ENCODE measurements around the gene LRRC17. TPM values are rescaled to one million over a fixed set of nuclear protein-coding genes. Genes with fewer than 3 reads are reported as not detected.

The LRRC17 gene
- total RNA-seq, 4 donors from 2014 or later, result 1.5 to 7.6 (median 3.1) TPM

GRCh38 chr7:102914585-102914984 lies 1.8 kb downstream of the LRRC17 start:
- Histone ChIP-seq H3K4me3 (peak overlapping the region; percentile 4 to 36), H3K36me3 (no peaks in the 10 kb centered on the region), H3K9me3 (no peaks in the 10 kb centered on the region), H3K27ac (peak overlapping the region in 2 of 4 donors; percentile 64 to 72), H3K27me3 (no peaks in the 10 kb centered on the region), H3K4me1 (peaks cover 0 to 70% (median 0%) of the 10 kb centered on the region in 3 donors)
- peak; percentile 83 for ATAC-seq
- TF ChIP-seq POLR2AphosphoS5 (IDR thresholded peaks at IDR 0.05), result no peak
- 24 to 54% methylated on average over 5 to 8 of the region's 8 CpGs for WGBS, 2 donors (ENCODE audit: low coverage in 1 of 2)

DNA sequence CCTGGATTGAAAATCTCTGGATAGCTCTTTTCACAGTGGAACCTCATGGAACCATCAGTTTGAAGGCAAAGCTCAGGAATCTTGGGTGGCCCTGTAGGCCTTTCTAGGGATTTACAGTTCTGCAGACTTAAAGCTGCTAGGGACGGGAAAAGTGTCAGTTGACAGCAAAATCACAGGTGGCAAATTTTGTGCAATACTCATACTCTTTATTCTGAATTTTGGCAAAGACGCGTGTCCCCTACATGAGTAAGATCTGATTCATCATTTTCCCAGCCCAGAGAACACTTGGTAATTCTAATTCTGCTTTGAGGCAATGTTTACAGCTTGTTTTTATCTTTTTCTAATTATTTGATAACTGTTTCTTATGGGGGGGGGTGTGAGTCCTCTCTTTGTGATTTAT lies 3.6 kb downstream of the LRRC17 start:
- ATAC-seq, result no peak
- no peaks in the 10 kb centered on the region for H3K9me3 ChIP-seq
- H3K4me3 ChIP-seq, result no peak overlapping the region
- 31 to 79% methylated on average over 3 of the region's 3 CpGs for WGBS, 2 donors (ENCODE audit: low coverage in 1 of 2)
- no peaks in the 10 kb centered on the region for H3K36me3 ChIP-seq
- TF ChIP-seq POLR2AphosphoS5 (IDR thresholded peaks at IDR 0.05), result peak; percentile 69
- no peak for TF ChIP-seq EP300 (IDR thresholded peaks at IDR 0.05)
- no peaks in the 10 kb centered on the region for H3K27me3 ChIP-seq
- H3K4me1 ChIP-seq, result peaks cover 0 to 70% (median 0%) of the 10 kb centered on the region in 3 donors
- H3K27ac ChIP-seq, result peak overlapping the region in 1 of 4 donors; percentile 27

DNA sequence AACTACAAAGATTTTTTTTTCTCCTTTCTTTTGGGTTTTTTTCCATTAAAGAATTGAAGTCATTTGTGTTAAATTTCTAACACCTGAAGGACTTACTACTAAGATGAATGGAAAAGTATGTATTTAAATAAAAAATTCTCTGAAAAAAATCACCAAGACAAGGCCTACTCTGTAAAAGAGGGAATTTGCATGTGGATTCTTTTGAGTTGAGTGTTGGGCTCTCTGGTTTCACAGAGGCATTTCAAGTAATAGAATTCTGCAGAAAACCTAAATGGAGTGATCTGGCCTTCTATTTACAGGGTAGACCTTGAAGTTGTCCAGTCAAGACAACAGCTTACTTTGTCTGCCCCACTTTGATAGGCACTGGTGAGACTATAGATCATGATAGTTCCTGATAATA lies 4.1 kb downstream of the LRRC17 start:
- TF ChIP-seq EP300 (IDR thresholded peaks at IDR 0.05) (no peak), POLR2AphosphoS5 (IDR thresholded peaks at IDR 0.05) (no peak)
- Histone ChIP-seq H3K27me3 (no peaks in the 10 kb centered on the region), H3K4me1 (peaks cover 0 to 70% (median 0%) of the 10 kb centered on the region in 3 donors), H3K36me3 (no peaks in the 10 kb centered on the region), H3K4me3 (no peak overlapping the region), H3K9me3 (no peaks in the 10 kb centered on the region), H3K27ac (no peak overlapping the region)
- no peak for ATAC-seq

DNA sequence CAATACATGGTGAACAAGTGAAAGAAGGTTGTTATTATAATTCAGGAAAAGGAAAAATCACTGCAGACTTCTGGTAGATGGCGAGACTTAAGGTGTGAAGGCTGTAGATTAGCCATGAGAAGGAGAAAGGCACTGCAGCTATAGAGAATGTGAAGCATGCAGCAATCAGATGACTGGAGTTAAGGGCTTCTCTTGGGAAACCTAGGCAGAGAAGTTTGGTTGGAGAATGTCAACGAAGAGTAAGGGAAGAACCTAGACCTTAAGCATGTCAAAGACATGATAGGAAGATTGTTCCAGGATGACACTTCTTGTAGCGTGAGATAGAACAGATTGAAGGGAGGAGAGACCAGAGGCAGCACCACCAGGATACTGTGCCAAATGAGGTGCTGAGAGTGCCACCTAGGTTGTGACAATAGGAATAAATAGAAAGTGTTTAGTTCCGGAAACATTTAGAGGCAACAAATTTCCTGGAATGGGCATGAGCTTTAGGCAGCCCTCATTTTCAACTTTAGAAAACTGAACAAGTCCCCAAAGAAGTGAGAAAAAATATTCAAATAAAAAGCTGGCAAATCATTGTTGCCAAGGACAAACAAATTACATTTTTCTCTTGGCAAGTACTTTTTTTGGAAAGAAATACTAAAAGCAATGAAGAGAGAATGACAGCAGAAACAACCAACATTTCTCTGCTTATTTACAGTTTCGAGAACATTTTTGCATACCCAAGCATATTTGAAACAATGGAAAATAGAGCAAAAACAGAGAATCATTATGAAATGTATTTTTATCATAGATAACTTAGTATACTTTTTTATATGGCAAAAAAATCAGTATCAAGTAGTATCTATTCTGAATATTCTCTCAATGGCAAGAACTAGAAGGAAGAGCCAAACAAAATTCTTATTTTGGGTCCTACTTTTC lies 4.9 kb downstream of the LRRC17 start:
- H3K9me3 ChIP-seq, result no peaks in the 10 kb centered on the region
- H3K27ac ChIP-seq, result no peak overlapping the region
- H3K36me3 ChIP-seq, result no peaks in the 10 kb centered on the region
- 56 to 87% methylated on average over 5 of the region's 5 CpGs for WGBS, 2 donors (ENCODE audit: low coverage in 1 of 2)
- no peak overlapping the region for H3K4me3 ChIP-seq
- H3K27me3 ChIP-seq, result no peaks in the 10 kb centered on the region
- TF ChIP-seq POLR2A (IDR thresholded peaks at IDR 0.05) (no peak), EP300 (IDR thresholded peaks at IDR 0.05) (no peak), POLR2AphosphoS5 (IDR thresholded peaks at IDR 0.05) (no peak)
- TF ChIP-seq, protein P1, sequence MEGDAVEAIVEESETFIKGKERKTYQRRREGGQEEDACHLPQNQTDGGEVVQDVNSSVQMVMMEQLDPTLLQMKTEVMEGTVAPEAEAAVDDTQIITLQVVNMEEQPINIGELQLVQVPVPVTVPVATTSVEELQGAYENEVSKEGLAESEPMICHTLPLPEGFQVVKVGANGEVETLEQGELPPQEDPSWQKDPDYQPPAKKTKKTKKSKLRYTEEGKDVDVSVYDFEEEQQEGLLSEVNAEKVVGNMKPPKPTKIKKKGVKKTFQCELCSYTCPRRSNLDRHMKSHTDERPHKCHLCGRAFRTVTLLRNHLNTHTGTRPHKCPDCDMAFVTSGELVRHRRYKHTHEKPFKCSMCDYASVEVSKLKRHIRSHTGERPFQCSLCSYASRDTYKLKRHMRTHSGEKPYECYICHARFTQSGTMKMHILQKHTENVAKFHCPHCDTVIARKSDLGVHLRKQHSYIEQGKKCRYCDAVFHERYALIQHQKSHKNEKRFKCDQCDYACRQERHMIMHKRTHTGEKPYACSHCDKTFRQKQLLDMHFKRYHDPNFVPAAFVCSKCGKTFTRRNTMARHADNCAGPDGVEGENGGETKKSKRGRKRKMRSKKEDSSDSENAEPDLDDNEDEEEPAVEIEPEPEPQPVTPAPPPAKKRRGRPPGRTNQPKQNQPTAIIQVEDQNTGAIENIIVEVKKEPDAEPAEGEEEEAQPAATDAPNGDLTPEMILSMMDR (IDR thresholded peaks at IDR 0.05), result no peak
- H3K4me1 ChIP-seq, result peaks cover 0 to 62% (median 0%) of the 10 kb centered on the region in 3 donors
- no peak for ATAC-seq

DNA sequence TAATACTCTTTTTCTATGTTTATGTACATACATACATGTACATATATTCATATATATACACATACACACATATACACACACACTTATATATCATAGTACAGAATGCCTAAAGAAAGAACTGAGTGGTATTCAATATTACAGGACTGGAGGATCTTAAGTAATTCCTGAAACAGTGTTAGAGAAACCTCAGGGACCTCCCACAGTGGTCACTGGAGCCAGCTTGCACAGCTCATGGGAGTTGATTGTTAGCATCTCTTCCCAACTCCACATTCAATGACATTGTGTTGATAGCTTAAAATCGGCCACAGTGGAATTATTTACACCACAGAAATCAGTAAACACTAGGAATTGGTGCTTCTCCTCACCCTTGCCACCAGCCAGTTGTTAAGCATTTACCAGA lies 6.0 kb downstream of the LRRC17 start:
- H3K9me3 ChIP-seq, result no peaks in the 10 kb centered on the region
- no peaks in the 10 kb centered on the region for H3K36me3 ChIP-seq
- TF ChIP-seq, protein P1 (IDR thresholded peaks at IDR 0.05), result no peak
- TF ChIP-seq POLR2A (IDR thresholded peaks at IDR 0.05) (no peak), POLR2AphosphoS5 (IDR thresholded peaks at IDR 0.05) (no peak), EP300 (IDR thresholded peaks at IDR 0.05) (no peak)
- peaks cover 0 to 52% (median 0%) of the 10 kb centered on the region in 3 donors for H3K4me1 ChIP-seq
- WGBS, 2 donors (ENCODE audit: low coverage in 1 of 2), result 0 to 8% methylated on average over 1 of the region's 1 CpG
- no peaks in the 10 kb centered on the region for H3K27me3 ChIP-seq
- H3K27ac ChIP-seq, result no peak overlapping the region
- ATAC-seq, result no peak
- H3K4me3 ChIP-seq, result no peak overlapping the region

DNA sequence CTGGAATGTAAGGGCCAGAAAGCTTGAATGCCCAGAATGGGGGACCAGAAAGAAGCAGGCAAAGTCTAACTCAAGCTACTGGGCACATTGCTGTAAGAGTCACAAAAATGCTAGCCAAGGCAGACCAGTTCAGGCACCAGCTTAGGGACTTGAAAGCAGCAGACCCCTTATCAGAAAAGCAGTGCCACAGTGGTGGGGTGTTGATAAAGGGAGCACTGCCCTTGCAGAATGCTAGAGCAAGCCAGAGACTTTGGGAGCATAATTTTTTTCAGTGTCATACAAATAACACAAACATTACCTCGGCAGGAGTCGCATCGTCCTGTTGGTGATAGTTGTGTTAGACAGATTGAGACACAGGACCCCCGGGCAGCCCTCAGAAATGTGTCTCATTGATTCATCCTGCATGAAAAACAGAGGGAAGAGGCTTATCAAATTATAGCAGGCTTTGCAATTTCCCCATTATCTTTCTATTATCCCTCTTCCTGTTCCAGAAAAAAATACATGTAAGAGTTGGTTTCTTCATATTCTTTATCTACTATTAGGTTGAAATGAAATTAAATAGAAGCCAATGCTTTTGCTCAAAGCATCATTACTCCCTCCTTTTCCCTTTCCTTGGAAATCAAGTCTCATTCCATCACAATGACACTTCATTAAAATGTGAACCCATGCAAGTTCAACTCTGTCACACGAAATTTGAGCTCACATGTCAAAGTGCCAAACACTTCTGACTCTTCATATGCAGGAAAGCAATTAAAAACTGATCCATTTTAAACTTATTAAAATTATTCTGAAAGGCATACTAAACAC lies 13.4 kb downstream of the LRRC17 start:
- Histone ChIP-seq H3K27ac (no peak overlapping the region), H3K36me3 (no peaks in the 10 kb centered on the region), H3K4me1 (peaks cover 0 to 21% (median 0%) of the 10 kb centered on the region in 3 donors), H3K4me3 (no peak overlapping the region), H3K9me3 (no peaks in the 10 kb centered on the region), H3K27me3 (no peaks in the 10 kb centered on the region)
- no peak for TF ChIP-seq POLR2A (IDR thresholded peaks at IDR 0.05)
- TF ChIP-seq POLR2AphosphoS5 (IDR thresholded peaks at IDR 0.05), result no peak
- TF ChIP-seq EP300 (IDR thresholded peaks at IDR 0.05), result no peak
- TF ChIP-seq, protein P1 (IDR thresholded peaks at IDR 0.05), result no peak
- WGBS, 2 donors (ENCODE audit: low coverage in 1 of 2), result 0 to 49% methylated on average over 1 to 5 of the region's 5 CpGs
- no peak for ATAC-seq
